ENCODE results near the gene CACNB3.

The CACNB3 gene

GRCh38 chr12:48823281-48823680 lies 5.0 kb downstream of the CACNB3 start:
- no peak overlapping the region for H3K4me2 ChIP-seq
- no peak overlapping the region for H3K4me3 ChIP-seq (IDR thresholded peaks at IDR 0.05; ENCODE audit: insufficient read depth, low read depth, low read length)
- H3K27me3 ChIP-seq (ENCODE audit: insufficient read depth, low read depth), result no peaks in the 10 kb centered on the region
- no peaks in the 10 kb centered on the region for H3K4me1 ChIP-seq (ENCODE audit: low read depth, poor library complexity, severe bottlenecking)
- no peak overlapping the region for H3K27ac ChIP-seq
- no peaks in the 10 kb centered on the region for H4K20me1 ChIP-seq (ENCODE audit: insufficient read depth)
- no peaks in the 10 kb centered on the region for H3K79me2 ChIP-seq (ENCODE audit: insufficient read depth, low read depth)
- no peak for TF ChIP-seq CTCF (conservative IDR thresholded peaks at IDR 0.05; ENCODE audit: low read depth, low read length)
- no peaks in the 10 kb centered on the region for H3K36me3 ChIP-seq (ENCODE audit: insufficient read depth)
- no peak overlapping the region for H2AFZ ChIP-seq (ENCODE audit: low read depth)
- no peak overlapping the region for H3K9ac ChIP-seq

- Histone ChIP-seq H3K4me2 (no peak overlapping the region), H3K4me1 (ENCODE audit: low read depth, poor library complexity, severe bottlenecking) (no peaks in the 10 kb centered on the region), H3K27ac (no peak overlapping the region), H2AFZ (ENCODE audit: low read depth) (no peak overlapping the region), H3K4me3 (IDR thresholded peaks at IDR 0.05; ENCODE audit: insufficient read depth, low read depth, low read length) (no peak overlapping the region), H4K20me1 (ENCODE audit: insufficient read depth) (no peaks in the 10 kb centered on the region), H3K79me2 (ENCODE audit: insufficient read depth, low read depth) (no peaks in the 10 kb centered on the region), H3K9ac (no peak overlapping the region), H3K27me3 (ENCODE audit: insufficient read depth, low read depth) (no peaks in the 10 kb centered on the region), H3K36me3 (ENCODE audit: insufficient read depth) (no peaks in the 10 kb centered on the region)
- no peak for TF ChIP-seq CTCF (conservative IDR thresholded peaks at IDR 0.05; ENCODE audit: low read depth, low read length)
Observed at GRCh38 chr12:48824112-48824511, 5.8 kb downstream of the CACNB3 start.

- H3K36me3 ChIP-seq (ENCODE audit: insufficient read depth), result no peaks in the 10 kb centered on the region; the same call in 1 of the 2 replicates
- no peak overlapping the region for H3K27ac ChIP-seq
- no peak for TF ChIP-seq CTCF (conservative IDR thresholded peaks at IDR 0.05; ENCODE audit: low read depth, low read length)
- H3K27me3 ChIP-seq (ENCODE audit: insufficient read depth, low read depth), result no peaks in the 10 kb centered on the region
- H3K4me2 ChIP-seq, result no peak overlapping the region
- H3K4me3 ChIP-seq (IDR thresholded peaks at IDR 0.05; ENCODE audit: insufficient read depth, low read depth, low read length), result no peak overlapping the region
- H3K79me2 ChIP-seq (ENCODE audit: insufficient read depth, low read depth), result no peaks in the 10 kb centered on the region
- no peak overlapping the region for H3K9ac ChIP-seq
- no peak overlapping the region for H2AFZ ChIP-seq (ENCODE audit: low read depth)
- no peaks in the 10 kb centered on the region for H4K20me1 ChIP-seq (ENCODE audit: insufficient read depth)
- no peaks in the 10 kb centered on the region for H3K4me1 ChIP-seq (ENCODE audit: low read depth, poor library complexity, severe bottlenecking)
Observed at GRCh38 chr12:48824905-48825304, 6.6 kb downstream of the CACNB3 start.

- no peak for TF ChIP-seq CTCF (conservative IDR thresholded peaks at IDR 0.05; ENCODE audit: low read depth, low read length)
- no peak overlapping the region for H2AFZ ChIP-seq (ENCODE audit: low read depth)
- no peaks in the 10 kb centered on the region for H3K79me2 ChIP-seq (ENCODE audit: insufficient read depth, low read depth)
- no peak overlapping the region for H3K9ac ChIP-seq
- no peak overlapping the region for H3K27ac ChIP-seq
- no peaks in the 10 kb centered on the region for H3K4me1 ChIP-seq (ENCODE audit: low read depth, poor library complexity, severe bottlenecking)
- H4K20me1 ChIP-seq (ENCODE audit: insufficient read depth), result no peaks in the 10 kb centered on the region
- no peak overlapping the region for H3K4me2 ChIP-seq
- peaks cover 7% of the 10 kb centered on the region; the same call in 1 of the 2 replicates for H3K36me3 ChIP-seq (ENCODE audit: insufficient read depth)
- H3K4me3 ChIP-seq (IDR thresholded peaks at IDR 0.05; ENCODE audit: insufficient read depth, low read depth, low read length), result no peak overlapping the region
- H3K27me3 ChIP-seq (ENCODE audit: insufficient read depth, low read depth), result no peaks in the 10 kb centered on the region
Observed at GRCh38 chr12:48826209-48826855, 8.0 kb downstream of the CACNB3 start.
